Adipocyte (in vitro differentiated cells): ENCODE measurements around the gene CFAP97.
A peak's percentile ranks its signal among the peaks of the same experiment; 100 is the strongest.
"Not testable (repeated sequence)": the region's sequence is repeated elsewhere in the genome, so short reads cannot be mapped to it uniquely, and the experiment has no call there.

Source experiments
- DNase-seq: peaks from one replicate; pipeline ENCODE4 v3.0.0-alpha.2; 2015; ENCODE audit warnings: low read depth
- H3K27me3 ChIP-seq: replicated peaks from 2 replicates; pipeline ENCODE4 v1.7.0; 2013; ENCODE audit warnings: mild to moderate bottlenecking, low read length, moderate library complexity; ENCODE audit not compliant: control insufficient read depth, insufficient read depth
- H3K36me3 ChIP-seq: 2 replicates; pipeline ENCODE4 v1.7.0; 2013; ENCODE audit warnings: low read length, mild to moderate bottlenecking, moderate library complexity; ENCODE audit not compliant: control insufficient read depth, insufficient read depth, severe bottlenecking
- H3K4me1 ChIP-seq: 2 replicates; pipeline ENCODE4 v1.7.0; 2013; ENCODE audit warnings: mild to moderate bottlenecking, low read length, moderate library complexity; ENCODE audit not compliant: control insufficient read depth, insufficient read depth
- H3K4me3 ChIP-seq: 2 replicates; pipeline ENCODE4 v1.7.0; 2013; ENCODE audit warnings: mild to moderate bottlenecking, low read length, moderate library complexity
- H3K9ac ChIP-seq: 2 replicates; pipeline ENCODE4 v1.7.0; 2013; ENCODE audit warnings: mild to moderate bottlenecking, low read length, moderate library complexity
- H3K9me3 ChIP-seq: 2 replicates; pipeline ENCODE4 v1.7.0; 2013; ENCODE audit warnings: mild to moderate bottlenecking, low read length, moderate library complexity; ENCODE audit not compliant: control insufficient read depth

The CFAP97 gene

GRCh38 chr4:185221491-185221890, 17.7 kb upstream of the CFAP97 start:
- Histone ChIP-seq H3K4me1 (peaks cover 49% of the 10 kb centered on the region), H3K9ac (no peak overlapping the region), H3K27me3 (no peaks in the 10 kb centered on the region), H3K9me3 (no peaks in the 10 kb centered on the region), H3K4me3 (no peak overlapping the region), H3K36me3 (no peaks in the 10 kb centered on the region)
- DNase-seq = no peak

- no peaks in the 10 kb centered on the region for H3K9me3 ChIP-seq
- peaks cover 56% of the 10 kb centered on the region for H3K4me1 ChIP-seq
- no peak overlapping the region for H3K9ac ChIP-seq
- peak overlapping the region; percentile 23 for H3K4me3 ChIP-seq
- no peaks in the 10 kb centered on the region for H3K36me3 ChIP-seq
- H3K27me3 ChIP-seq = no peaks in the 10 kb centered on the region
- DNase-seq = peak; percentile 54
These were observed 15.9 kb upstream of the CFAP97 start for GRCh38 chr4:185219551-185220344.

GRCh38 chr4:185218312-185218711, 14.5 kb upstream of the CFAP97 start:
- H3K27me3 ChIP-seq = no peaks in the 10 kb centered on the region
- peaks cover 52% of the 10 kb centered on the region for H3K4me1 ChIP-seq
- H3K36me3 ChIP-seq = no peaks in the 10 kb centered on the region
- no peak overlapping the region for H3K9ac ChIP-seq
- no peak overlapping the region for H3K4me3 ChIP-seq
- DNase-seq = no peak
- H3K9me3 ChIP-seq = no peaks in the 10 kb centered on the region

- Histone ChIP-seq H3K36me3 (no peaks in the 10 kb centered on the region), H3K9ac (peak overlapping the region; percentile 29), H3K4me3 (peak overlapping the region; percentile 59), H3K4me1 (peaks cover 44% of the 10 kb centered on the region), H3K9me3 (no peaks in the 10 kb centered on the region), H3K27me3 (no peaks in the 10 kb centered on the region)
- DNase-seq = no peak
These were observed 13.7 kb upstream of the CFAP97 start for GRCh38 chr4:185217408-185217975.

- peak; percentile 51 for DNase-seq
- Histone ChIP-seq H3K9me3 (no peaks in the 10 kb centered on the region), H3K4me1 (peaks cover 39% of the 10 kb centered on the region), H3K27me3 (no peaks in the 10 kb centered on the region), H3K4me3 (no peak overlapping the region), H3K9ac (no peak overlapping the region), H3K36me3 (no peaks in the 10 kb centered on the region)
These were observed 11.5 kb upstream of the CFAP97 start for GRCh38 chr4:185215261-185215660.

GRCh38 chr4:185213877-185214276, 10.1 kb upstream of the CFAP97 start:
- no peak for DNase-seq
- Histone ChIP-seq H3K27me3 (no peaks in the 10 kb centered on the region), H3K4me3 (no peak overlapping the region), H3K36me3 (no peaks in the 10 kb centered on the region), H3K9me3 (no peaks in the 10 kb centered on the region), H3K4me1 (peaks cover 31% of the 10 kb centered on the region), H3K9ac (no peak overlapping the region)

- Histone ChIP-seq H3K9me3 (no peaks in the 10 kb centered on the region), H3K36me3 (no peaks in the 10 kb centered on the region), H3K27me3 (no peaks in the 10 kb centered on the region), H3K4me1 (peaks cover 31% of the 10 kb centered on the region), H3K4me3 (no peak overlapping the region), H3K9ac (no peak overlapping the region)
- no peak for DNase-seq
These were observed 8.8 kb upstream of the CFAP97 start for GRCh38 chr4:185212581-185212980.

- DNase-seq = no peak
- H3K9ac ChIP-seq = no peak overlapping the region
- H3K27me3 ChIP-seq = no peaks in the 10 kb centered on the region
- H3K36me3 ChIP-seq = no peaks in the 10 kb centered on the region
- no peaks in the 10 kb centered on the region for H3K9me3 ChIP-seq
- peaks cover 23% of the 10 kb centered on the region for H3K4me1 ChIP-seq
- H3K4me3 ChIP-seq = peak overlapping the region; percentile 90
These were observed 7.8 kb upstream of the CFAP97 start for GRCh38 chr4:185211641-185212040.

GRCh38 chr4:185211035-185211434, 7.2 kb upstream of the CFAP97 start:
- Histone ChIP-seq H3K4me3 (peak overlapping the region; percentile 90), H3K27me3 (no peaks in the 10 kb centered on the region), H3K36me3 (no peaks in the 10 kb centered on the region), H3K9ac (peak overlapping the region; percentile 87), H3K4me1 (peaks cover 23% of the 10 kb centered on the region), H3K9me3 (no peaks in the 10 kb centered on the region)
- DNase-seq = no peak

GRCh38 chr4:185210102-185210981, 6.5 kb upstream of the CFAP97 start:
- Histone ChIP-seq H3K9ac (peak overlapping the region; percentile 87), H3K27me3 (no peaks in the 10 kb centered on the region), H3K4me1 (peaks cover 18% of the 10 kb centered on the region), H3K36me3 (no peaks in the 10 kb centered on the region), H3K4me3 (peak overlapping the region; percentile 90), H3K9me3 (no peaks in the 10 kb centered on the region)
- DNase-seq = peak; percentile 76

GRCh38 chr4:185209852-185210101, 6.0 kb upstream of the CFAP97 start:
- peak overlapping the region; percentile 90 for H3K4me3 ChIP-seq
- DNase-seq, H3K36me3 ChIP-seq, H3K9me3 ChIP-seq, H3K27me3 ChIP-seq: not testable (repeated sequence)
- H3K9ac ChIP-seq = peak overlapping the region; percentile 87
- peaks cover 19% of the 10 kb centered on the region for H3K4me1 ChIP-seq
